ENCODE data around the gene OST4.

The OST4 gene

DNA sequence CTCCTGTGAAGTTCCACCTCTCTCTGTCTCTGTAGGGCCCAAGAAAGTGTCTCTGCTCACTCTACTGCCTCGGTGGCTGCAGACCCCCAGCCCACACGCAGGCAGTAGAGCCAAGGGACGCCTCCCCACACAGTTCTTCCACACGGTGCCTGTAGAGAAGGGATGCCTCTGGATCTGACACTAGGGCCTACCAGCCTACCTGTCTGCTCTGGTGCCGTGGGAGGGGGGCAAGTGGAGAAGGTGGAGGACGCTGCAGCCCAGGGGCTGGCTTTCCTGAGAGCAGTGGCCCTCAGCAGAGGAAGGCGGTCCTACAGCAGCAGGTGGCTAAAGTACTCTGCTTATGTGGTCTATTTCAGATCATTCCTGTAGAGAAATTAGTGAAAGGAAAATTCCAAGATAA is 47.7 kb downstream of the OST4 start:
- no peak for DNase-seq

DNA sequence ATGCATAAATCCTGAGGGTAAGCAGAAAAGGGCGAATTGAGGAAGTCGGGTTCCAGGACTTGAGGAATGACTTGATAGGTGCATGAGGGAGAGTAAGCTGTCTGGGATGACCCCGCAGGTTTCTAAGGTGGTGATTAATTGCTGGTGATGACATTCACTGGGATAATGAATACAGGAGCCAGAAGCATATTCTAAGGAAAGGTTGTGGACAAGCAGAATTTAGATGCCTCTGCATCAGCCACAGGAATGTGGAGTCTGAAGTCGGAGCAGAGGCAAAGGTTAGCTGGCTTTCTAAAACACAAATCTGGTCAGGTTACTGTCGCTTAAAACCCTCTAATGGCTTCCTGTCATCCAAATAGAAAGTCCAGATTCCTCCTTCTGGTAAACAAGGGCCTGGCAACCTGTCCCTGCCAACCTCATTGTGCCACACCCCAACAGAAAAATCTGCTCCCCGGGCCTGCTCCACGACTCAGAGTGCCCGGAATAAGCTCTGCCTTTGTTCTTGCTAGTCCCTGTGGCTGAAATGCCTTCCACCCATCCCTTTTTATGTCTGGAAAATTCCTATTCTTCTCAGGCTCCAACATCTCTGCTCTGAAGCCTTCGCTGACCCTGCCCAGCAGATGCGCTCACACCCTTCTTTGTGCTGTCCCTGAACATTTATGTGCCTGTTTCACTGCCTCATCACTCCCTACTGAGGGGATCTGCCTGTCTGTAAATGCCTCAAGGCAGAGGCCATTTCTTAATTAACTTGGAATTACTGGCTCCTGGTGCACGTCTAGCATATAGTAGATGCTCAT is 50.0 kb downstream of the OST4 start:
- no peak for DNase-seq

All from stimulated activated naive CD4-positive, alpha-beta T cell (primary cell).